ENCODE data around the gene MYLK.
"Not testable (repeated sequence)": the region's sequence is repeated elsewhere in the genome, so short reads cannot be mapped to it uniquely, and the experiment has no call there.

MYLK gene

GRCh38 chr3:123608263-123608937, 275.7 kb downstream of the MYLK start:
- Histone ChIP-seq H3K9me3 (ENCODE audit: control insufficient read depth, insufficient read depth, low read depth, low read length) (no peaks in the 10 kb centered on the region), H3K27ac (ENCODE audit: low read depth, low read length) (no peak overlapping the region), H3K4me1 (ENCODE audit: control insufficient read depth, insufficient read depth, low read length) (peaks cover 5% of the 10 kb centered on the region; the same call in 1 of the 2 replicates), H3K36me3 (ENCODE audit: control insufficient read depth, insufficient read depth, low read length) (peaks cover 9% of the 10 kb centered on the region), H3K9ac (ENCODE audit: low read length) (no peak overlapping the region), H3K4me3 (ENCODE audit: low read depth, low read length) (no peak overlapping the region), H3K27me3 (ENCODE audit: control insufficient read depth, insufficient read depth, low read length) (no peaks in the 10 kb centered on the region)

- Histone ChIP-seq H3K4me1 (ENCODE audit: control insufficient read depth, insufficient read depth, low read length) (peaks cover 5% of the 10 kb centered on the region; the same call in 1 of the 2 replicates), H3K9me3 (ENCODE audit: control insufficient read depth, insufficient read depth, low read depth, low read length) (no peaks in the 10 kb centered on the region), H3K9ac (ENCODE audit: low read length) (no peak overlapping the region), H3K27me3 (ENCODE audit: control insufficient read depth, insufficient read depth, low read length) (no peaks in the 10 kb centered on the region), H3K27ac (ENCODE audit: low read depth, low read length) (no peak overlapping the region), H3K4me3 (ENCODE audit: low read depth, low read length) (no peak overlapping the region), H3K36me3 (ENCODE audit: control insufficient read depth, insufficient read depth, low read length) (peaks cover 3% of the 10 kb centered on the region; the same call in 1 of the 2 replicates)
Observed at GRCh38 chr3:123606527-123606926, 277.6 kb downstream of the MYLK start.

GRCh38 chr3:123605789-123606234, 278.3 kb downstream of the MYLK start:
- Histone ChIP-seq H3K4me1 (ENCODE audit: control insufficient read depth, insufficient read depth, low read length) (peaks cover 5% of the 10 kb centered on the region; the same call in 1 of the 2 replicates), H3K27me3 (ENCODE audit: control insufficient read depth, insufficient read depth, low read length) (no peaks in the 10 kb centered on the region), H3K36me3 (ENCODE audit: control insufficient read depth, insufficient read depth, low read length) (no peaks in the 10 kb centered on the region), H3K9me3 (ENCODE audit: control insufficient read depth, insufficient read depth, low read depth, low read length) (no peaks in the 10 kb centered on the region), H3K4me3 (ENCODE audit: low read depth, low read length) (no peak overlapping the region), H3K9ac (ENCODE audit: low read length) (no peak overlapping the region), H3K27ac (ENCODE audit: low read depth, low read length) (no peak overlapping the region)

DNA sequence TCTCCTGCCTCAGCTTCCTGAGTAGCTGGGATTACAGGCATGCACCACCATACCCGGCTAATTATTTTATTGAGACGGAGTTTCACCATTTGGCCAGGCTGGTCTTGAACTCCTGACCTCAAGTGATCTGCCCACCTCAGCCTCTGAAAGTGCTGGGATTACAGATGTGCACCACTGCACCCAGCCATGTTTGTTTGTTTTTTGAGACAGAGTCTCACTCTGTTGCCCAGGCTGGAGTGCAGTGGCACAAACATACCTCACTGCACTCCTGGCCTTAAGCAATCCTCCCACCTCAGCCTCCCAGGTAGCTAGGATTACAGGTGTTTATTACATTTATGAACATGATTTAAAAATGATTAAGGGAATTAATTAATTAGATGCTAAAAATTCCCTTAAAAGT, 281.0 kb downstream of the MYLK start:
- H3K27ac ChIP-seq (ENCODE audit: low read depth, low read length); H3K27me3 ChIP-seq (ENCODE audit: control insufficient read depth, insufficient read depth, low read length); H3K36me3 ChIP-seq (ENCODE audit: control insufficient read depth, insufficient read depth, low read length); H3K9ac ChIP-seq (ENCODE audit: low read length); H3K9me3 ChIP-seq (ENCODE audit: control insufficient read depth, insufficient read depth, low read depth, low read length); H3K4me1 ChIP-seq (ENCODE audit: control insufficient read depth, insufficient read depth, low read length); H3K4me3 ChIP-seq (ENCODE audit: low read depth, low read length): not testable (repeated sequence)

GRCh38 chr3:123602325-123602724, 281.8 kb downstream of the MYLK start:
- no peak overlapping the region for H3K27ac ChIP-seq (ENCODE audit: low read depth, low read length)
- no peak overlapping the region for H3K4me3 ChIP-seq (ENCODE audit: low read depth, low read length)
- H3K36me3 ChIP-seq (ENCODE audit: control insufficient read depth, insufficient read depth, low read length), result no peaks in the 10 kb centered on the region
- peaks cover 5% of the 10 kb centered on the region; the same call in 1 of the 2 replicates for H3K4me1 ChIP-seq (ENCODE audit: control insufficient read depth, insufficient read depth, low read length)
- H3K9me3 ChIP-seq (ENCODE audit: control insufficient read depth, insufficient read depth, low read depth, low read length), result no peaks in the 10 kb centered on the region
- H3K27me3 ChIP-seq (ENCODE audit: control insufficient read depth, insufficient read depth, low read length), result no peaks in the 10 kb centered on the region
- H3K9ac ChIP-seq (ENCODE audit: low read length), result no peak overlapping the region

GRCh38 chr3:123600863-123601262, 283.3 kb downstream of the MYLK start:
- not testable (repeated sequence) for H3K36me3 ChIP-seq (ENCODE audit: control insufficient read depth, insufficient read depth, low read length); H3K9me3 ChIP-seq (ENCODE audit: control insufficient read depth, insufficient read depth, low read depth, low read length); H3K4me3 ChIP-seq (ENCODE audit: low read depth, low read length); H3K4me1 ChIP-seq (ENCODE audit: control insufficient read depth, insufficient read depth, low read length); H3K27ac ChIP-seq (ENCODE audit: low read depth, low read length); H3K27me3 ChIP-seq (ENCODE audit: control insufficient read depth, insufficient read depth, low read length); H3K9ac ChIP-seq (ENCODE audit: low read length)

GRCh38 chr3:123597561-123597960, 286.6 kb downstream of the MYLK start:
- no peak overlapping the region for H3K27ac ChIP-seq (ENCODE audit: low read depth, low read length)
- no peak overlapping the region for H3K9ac ChIP-seq (ENCODE audit: low read length)

GRCh38 chr3:123595396-123596180, 288.5 kb downstream of the MYLK start:
- H3K9ac ChIP-seq (ENCODE audit: low read length), result no peak overlapping the region
- H3K36me3 ChIP-seq (ENCODE audit: control insufficient read depth, insufficient read depth, low read length), result peaks cover 5% of the 10 kb centered on the region; the same call in 1 of the 2 replicates
- no peak overlapping the region for H3K4me3 ChIP-seq (ENCODE audit: low read depth, low read length)
- peaks cover 15% of the 10 kb centered on the region for H3K9me3 ChIP-seq (ENCODE audit: control insufficient read depth, insufficient read depth, low read depth, low read length)
- no peak overlapping the region for H3K27ac ChIP-seq (ENCODE audit: low read depth, low read length)
- no peaks in the 10 kb centered on the region for H3K27me3 ChIP-seq (ENCODE audit: control insufficient read depth, insufficient read depth, low read length)
- no peaks in the 10 kb centered on the region for H3K4me1 ChIP-seq (ENCODE audit: control insufficient read depth, insufficient read depth, low read length)

More at GRCh38 chr3:123597561-123597960, 286.6 kb downstream of the MYLK start:
- Histone ChIP-seq H3K9me3 (ENCODE audit: control insufficient read depth, insufficient read depth, low read depth, low read length) (no peaks in the 10 kb centered on the region), H3K36me3 (ENCODE audit: control insufficient read depth, insufficient read depth, low read length) (no peaks in the 10 kb centered on the region), H3K4me1 (ENCODE audit: control insufficient read depth, insufficient read depth, low read length) (no peaks in the 10 kb centered on the region), H3K27me3 (ENCODE audit: control insufficient read depth, insufficient read depth, low read length) (no peaks in the 10 kb centered on the region), H3K4me3 (ENCODE audit: low read depth, low read length) (no peak overlapping the region)

GRCh38 chr3:123593381-123593780, 290.8 kb downstream of the MYLK start:
- H3K4me3 ChIP-seq (ENCODE audit: low read depth, low read length), result no peak overlapping the region
- peaks cover 7% of the 10 kb centered on the region; the same call in 1 of the 2 replicates for H3K36me3 ChIP-seq (ENCODE audit: control insufficient read depth, insufficient read depth, low read length)
- no peaks in the 10 kb centered on the region for H3K4me1 ChIP-seq (ENCODE audit: control insufficient read depth, insufficient read depth, low read length)
- no peak overlapping the region for H3K27ac ChIP-seq (ENCODE audit: low read depth, low read length)
- no peak overlapping the region for H3K9ac ChIP-seq (ENCODE audit: low read length)
- no peaks in the 10 kb centered on the region for H3K27me3 ChIP-seq (ENCODE audit: control insufficient read depth, insufficient read depth, low read length)
- peaks cover 33% of the 10 kb centered on the region for H3K9me3 ChIP-seq (ENCODE audit: control insufficient read depth, insufficient read depth, low read depth, low read length)

DNA sequence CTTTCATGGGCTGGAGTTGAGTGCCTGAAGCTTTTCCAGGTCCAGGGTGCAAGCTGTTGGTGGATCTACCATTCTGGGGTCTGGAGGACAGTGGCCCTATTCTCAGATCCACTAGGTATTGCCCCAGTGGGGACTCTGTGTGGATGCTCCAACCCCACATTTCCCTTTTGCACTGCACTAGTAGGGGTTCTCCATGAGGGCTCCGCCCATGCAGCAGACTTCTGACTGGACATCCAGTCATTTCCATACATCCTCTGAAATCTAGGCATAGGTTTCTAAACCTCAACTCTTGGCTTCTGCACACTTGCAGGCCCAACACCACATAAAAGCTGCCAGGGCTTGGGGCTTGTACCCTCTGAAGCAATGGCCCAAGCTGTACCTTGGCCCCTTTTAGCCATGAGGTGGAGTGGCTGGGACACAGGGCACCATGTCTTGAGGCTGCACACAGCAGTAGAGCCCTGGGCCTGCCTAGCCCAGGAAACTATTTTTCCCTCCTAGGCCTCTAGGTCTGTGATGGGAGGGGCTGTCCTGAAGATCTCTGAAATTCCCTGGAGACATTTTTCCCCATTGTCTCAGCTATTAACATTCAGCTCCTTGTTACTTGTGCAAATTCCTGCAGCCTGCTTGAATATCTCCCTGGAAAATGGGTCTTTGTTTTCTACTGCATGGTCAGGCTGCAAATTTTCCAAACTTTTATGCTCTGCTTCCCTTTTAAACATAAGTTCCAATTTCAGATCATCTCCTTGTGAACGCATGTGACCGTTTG, 293.3 kb downstream of the MYLK start:
- peaks cover 46% of the 10 kb centered on the region for H3K9me3 ChIP-seq (ENCODE audit: control insufficient read depth, insufficient read depth, low read depth, low read length)
- no peak overlapping the region for H3K27ac ChIP-seq (ENCODE audit: low read depth, low read length)
- H3K4me3 ChIP-seq (ENCODE audit: low read depth, low read length), result no peak overlapping the region
- peaks cover 7% of the 10 kb centered on the region; the same call in 1 of the 2 replicates for H3K36me3 ChIP-seq (ENCODE audit: control insufficient read depth, insufficient read depth, low read length)
- H3K4me1 ChIP-seq (ENCODE audit: control insufficient read depth, insufficient read depth, low read length), result no peaks in the 10 kb centered on the region; the same call in none of the 2 replicates
- H3K27me3 ChIP-seq (ENCODE audit: control insufficient read depth, insufficient read depth, low read length), result no peaks in the 10 kb centered on the region
- no peak overlapping the region for H3K9ac ChIP-seq (ENCODE audit: low read length)
